GM18508 (cell line): ENCODE data around the gene CPPED1.
"Not testable (repeated sequence)": the region's sequence is repeated elsewhere in the genome, so short reads cannot be mapped to it uniquely, and the experiment has no call there.

Experiments
- ATAC-seq: cut with Tn5 transposase; IDR thresholded peaks from one replicate; pipeline ENCODE4 v1.9.1; 2021; ENCODE audit warnings: moderate number of reproducible peaks; ENCODE audit not compliant: insufficient read depth, unreplicated experiment

Gene CPPED1

GRCh38 chr16:12803203-12804093, at the start of gene CPPED1:
Gene CPPED1, minus strand, starts transcription at chr16:12803887. Its CDS starts 111 bp downstream, at chr16:12803776.
- peak; percentile 71 for ATAC-seq

- no peak for ATAC-seq
Measured at GRCh38 chr16:12850186-12850585, 46.5 kb upstream of the CPPED1 start.

- no peak for ATAC-seq
Measured at GRCh38 chr16:12846592-12846991, 42.9 kb upstream of the CPPED1 start.

- no peak for ATAC-seq
Measured at GRCh38 chr16:12845282-12845681, 41.6 kb upstream of the CPPED1 start.

GRCh38 chr16:12837756-12838155, 34.1 kb upstream of the CPPED1 start:
- ATAC-seq = no peak

GRCh38 chr16:12837291-12837690, 33.6 kb upstream of the CPPED1 start:
- ATAC-seq = no peak

- ATAC-seq = no peak
Measured at GRCh38 chr16:12833926-12834325, 30.2 kb upstream of the CPPED1 start.

- no peak for ATAC-seq
Measured at GRCh38 chr16:12829096-12829888, 25.6 kb upstream of the CPPED1 start.

- no peak for ATAC-seq
Measured at GRCh38 chr16:12828206-12828605, 24.5 kb upstream of the CPPED1 start.

GRCh38 chr16:12826559-12826958, 22.9 kb upstream of the CPPED1 start:
- no peak for ATAC-seq

GRCh38 chr16:12819126-12820117, 15.7 kb upstream of the CPPED1 start:
- ATAC-seq = no peak

GRCh38 chr16:12818326-12818725, 14.6 kb upstream of the CPPED1 start:
- no peak for ATAC-seq

- ATAC-seq = not testable (repeated sequence)
Measured at GRCh38 chr16:12816791-12817214, 13.1 kb upstream of the CPPED1 start.

GRCh38 chr16:12815361-12815760, 11.7 kb upstream of the CPPED1 start:
- ATAC-seq = no peak

- not testable (repeated sequence) for ATAC-seq
Measured at GRCh38 chr16:12813734-12814133, 10.0 kb upstream of the CPPED1 start.

- ATAC-seq = not testable (repeated sequence)
Measured at GRCh38 chr16:12813321-12813720, 9.6 kb upstream of the CPPED1 start.

GRCh38 chr16:12811441-12812383, 8.0 kb upstream of the CPPED1 start:
- ATAC-seq = no peak

- no peak for ATAC-seq
Measured at GRCh38 chr16:12805066-12805465, 1.4 kb upstream of the CPPED1 start.

GRCh38 chr16:12804395-12804794, 708 bp upstream of the CPPED1 start:
- no peak for ATAC-seq
